ENCODE data around the gene RPA3.

RPA3 gene

GRCh38 chr7:7654964-7655715, 63.3 kb downstream of the RPA3 start:
- in situ Hi-C loops (cut with MboI; ENCODE audit: low sequenced_read_pairs), result no loop called here

DNA sequence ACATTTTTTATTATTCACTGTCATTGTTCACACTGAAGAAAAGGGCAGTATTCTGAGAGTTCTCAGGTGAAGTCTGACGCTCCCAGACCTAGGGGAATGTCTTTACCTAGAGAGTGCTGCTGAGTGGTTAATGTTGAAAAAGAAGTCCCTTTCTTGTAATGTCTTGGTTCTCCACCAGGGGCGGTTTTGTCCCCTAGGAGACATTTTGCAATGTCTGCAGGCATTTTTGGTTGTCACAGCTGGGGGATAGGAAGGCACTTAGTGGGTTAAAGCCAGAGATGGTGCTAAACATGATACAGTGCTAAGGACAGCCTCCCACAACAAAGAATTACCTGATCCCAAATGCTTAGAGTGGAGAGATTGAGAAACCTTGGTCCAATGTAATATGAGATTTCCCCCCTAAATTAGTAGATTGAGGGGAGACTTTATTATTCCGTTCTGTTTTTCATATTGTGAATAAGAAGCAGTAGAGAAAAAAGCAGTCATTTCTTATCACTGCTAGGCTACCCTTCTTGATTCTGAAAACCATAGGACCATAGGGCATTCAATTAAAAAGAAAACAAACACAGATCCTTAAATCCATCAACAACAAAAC, 64.7 kb downstream of the RPA3 start:
- in situ Hi-C loops (cut with MboI; ENCODE audit: low sequenced_read_pairs), result no loop called here

GRCh38 chr7:7652798-7653540, 65.4 kb downstream of the RPA3 start:
- in situ Hi-C loops (cut with MboI; ENCODE audit: low sequenced_read_pairs), result no loop called here

GRCh38 chr7:7651479-7651878, 66.9 kb downstream of the RPA3 start:
- in situ Hi-C loops (cut with MboI; ENCODE audit: low sequenced_read_pairs), result no loop called here

- in situ Hi-C loops (cut with MboI; ENCODE audit: low sequenced_read_pairs), result no loop called here
These were observed 67.7 kb downstream of the RPA3 start for GRCh38 chr7:7650682-7651206.

- in situ Hi-C loops (cut with MboI; ENCODE audit: low sequenced_read_pairs), result no loop called here
These were observed 70.8 kb downstream of the RPA3 start for GRCh38 chr7:7647495-7648036.

GRCh38 chr7:7642081-7642480, 76.3 kb downstream of the RPA3 start:
- in situ Hi-C loops (cut with MboI; ENCODE audit: low sequenced_read_pairs), result no loop called here

DNA sequence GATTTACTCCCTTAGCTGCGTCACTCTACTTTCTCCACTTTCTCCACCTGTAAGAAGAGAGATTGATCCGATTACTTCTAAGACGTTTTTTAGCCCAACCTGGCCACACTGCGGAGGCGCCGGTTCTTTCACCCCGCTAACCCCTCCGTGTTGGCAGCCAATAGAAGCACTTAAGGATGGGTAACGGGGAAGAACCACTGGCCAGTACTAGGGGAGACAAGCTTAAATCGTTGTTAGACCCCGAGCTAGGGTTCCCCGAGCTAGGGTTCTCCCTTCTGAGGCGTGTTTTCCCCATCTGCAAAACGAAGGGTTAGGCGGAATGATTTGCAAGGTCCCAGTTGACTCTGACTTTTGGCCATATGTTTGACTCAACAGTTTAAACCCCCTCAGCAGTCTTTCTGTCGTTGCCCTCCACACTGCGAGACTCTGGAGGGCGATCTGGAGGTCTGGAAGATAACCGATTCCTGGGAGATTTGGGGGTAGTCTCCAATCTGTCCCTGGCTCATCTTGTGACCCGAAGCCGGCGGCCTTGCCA, 77.2 kb downstream of the RPA3 start:
- in situ Hi-C loops (cut with MboI; ENCODE audit: low sequenced_read_pairs), result no loop called here

DNA sequence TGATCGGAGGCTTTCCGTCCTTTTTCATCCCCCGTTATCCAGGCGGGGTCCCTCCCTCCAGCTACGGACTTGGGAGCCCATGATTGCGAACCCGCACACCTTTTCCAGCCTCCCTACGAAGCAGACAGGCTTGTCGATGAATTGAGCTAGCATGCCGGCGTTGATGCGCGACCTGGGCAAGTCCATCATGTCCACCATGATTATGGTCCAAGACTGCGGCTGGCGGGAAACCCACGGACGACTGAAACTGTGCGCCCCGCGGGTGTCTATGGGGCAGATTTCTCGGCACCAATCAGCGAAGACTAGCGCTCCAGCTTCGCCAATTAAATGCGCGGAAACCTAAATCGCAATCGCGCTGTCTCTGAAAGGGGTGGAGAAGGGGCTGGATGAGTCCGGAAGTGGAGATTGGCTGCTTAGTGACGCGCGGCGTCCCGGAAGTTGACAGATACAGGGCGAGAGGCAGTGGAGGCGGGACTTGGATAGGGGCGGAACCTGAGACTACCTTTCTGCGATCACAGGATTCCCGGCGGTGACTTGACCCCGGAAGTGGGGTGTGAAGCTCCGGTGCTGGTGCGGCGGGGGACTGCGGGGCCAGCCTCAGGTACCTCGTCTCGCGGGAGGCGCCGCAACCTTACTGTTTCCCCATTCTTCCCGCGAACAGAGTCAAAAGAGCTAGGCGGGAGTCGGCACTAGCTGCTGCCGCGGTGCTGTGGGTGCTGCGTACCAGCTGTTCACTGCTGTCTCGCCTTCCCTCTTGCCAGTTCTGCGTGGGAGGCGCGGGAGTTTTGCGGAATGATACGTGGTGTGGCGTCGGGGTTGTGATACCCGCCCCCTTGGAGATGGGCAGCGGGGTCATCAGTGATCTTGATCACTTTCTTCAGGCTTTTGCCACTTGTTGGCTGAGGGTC, 77.9 kb downstream of the RPA3 start, which contains the start of gene UMAD1:
UMAD1 (plus strand) TSS at position 532 of the 908 bp plus-strand sequence. CDS start 32,620 bp downstream, outside the sequence.
- in situ Hi-C loops (cut with MboI; ENCODE audit: low sequenced_read_pairs), result no loop called here

DNA sequence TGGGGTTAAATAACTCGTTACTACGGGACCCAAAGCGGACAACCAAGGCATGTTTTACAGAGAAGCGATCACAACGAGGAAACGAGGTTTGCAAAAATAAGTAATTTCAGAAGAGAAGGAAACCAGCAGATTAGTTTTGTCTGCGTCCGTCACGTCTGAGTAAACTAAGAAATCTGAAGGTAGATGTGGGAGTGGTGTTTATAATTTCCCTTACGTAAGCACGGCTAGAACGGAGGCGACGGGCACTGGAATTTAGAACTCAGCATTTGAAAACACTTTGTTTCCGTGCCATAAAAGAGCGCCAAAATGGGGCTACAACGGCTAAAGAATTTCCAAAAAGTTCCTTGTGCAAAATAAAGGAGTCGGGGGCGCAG, 78.6 kb downstream of the RPA3 start:
- in situ Hi-C loops (cut with MboI; ENCODE audit: low sequenced_read_pairs), result no loop called here

- in situ Hi-C loops (cut with MboI; ENCODE audit: low sequenced_read_pairs), result no loop called here
These were observed 79.0 kb downstream of the RPA3 start for GRCh38 chr7:7639421-7639820.

DNA sequence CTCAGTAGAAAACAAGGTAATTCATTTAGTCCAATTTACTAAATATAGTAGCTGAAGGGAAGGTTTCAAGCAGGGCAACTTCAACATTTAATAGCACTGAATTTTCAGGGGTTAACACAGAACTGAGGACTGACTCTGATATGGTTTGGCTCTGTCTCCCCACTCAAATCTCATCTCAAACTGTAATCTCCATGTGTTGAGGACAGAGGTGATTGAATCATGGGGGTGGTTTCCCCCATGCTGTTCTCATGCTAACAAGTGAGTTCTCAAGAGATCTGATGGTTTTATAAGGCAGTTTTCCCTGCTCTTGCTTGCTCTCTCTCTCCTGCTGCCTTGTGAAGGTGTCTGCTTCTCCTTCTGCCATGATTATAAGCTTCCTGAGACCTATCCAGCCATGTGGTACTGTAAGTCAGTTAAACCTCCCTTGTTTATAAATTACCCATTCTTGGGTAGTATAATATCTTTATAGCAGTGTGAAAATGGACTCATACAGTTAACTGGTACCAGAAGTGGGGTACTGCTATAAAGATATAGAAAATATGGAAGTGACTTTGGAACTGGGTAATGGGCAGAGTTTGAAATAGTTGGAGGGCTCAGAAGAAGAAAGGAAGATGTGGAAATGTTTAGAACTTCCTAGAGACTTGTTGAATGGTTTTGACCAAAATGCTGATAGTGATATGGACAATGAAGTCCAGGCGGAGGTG, 87.6 kb downstream of the RPA3 start:
- in situ Hi-C loops (cut with MboI; ENCODE audit: low sequenced_read_pairs), result no loop called here

DNA sequence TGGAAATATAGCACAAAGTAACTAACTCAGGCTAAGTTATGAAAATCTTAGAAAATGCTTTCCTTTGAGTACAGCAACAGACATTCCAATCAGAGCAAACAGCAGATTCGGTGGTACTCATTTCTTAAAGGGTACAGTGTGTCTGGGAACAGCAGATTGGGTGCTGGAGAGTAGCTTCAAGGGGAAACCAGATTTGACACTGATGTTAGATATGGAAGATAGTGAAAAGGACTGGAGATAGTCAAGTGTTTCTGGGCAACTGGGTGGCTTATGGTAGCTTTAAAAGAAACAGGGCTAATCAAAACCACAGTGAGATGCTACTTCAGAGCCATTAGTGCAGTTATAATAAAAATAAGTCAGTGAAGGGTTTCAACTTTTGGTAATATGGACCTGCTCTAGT, 89.9 kb downstream of the RPA3 start:
- in situ Hi-C loops (cut with MboI; ENCODE audit: low sequenced_read_pairs), result no loop called here

- in situ Hi-C loops (cut with MboI; ENCODE audit: low sequenced_read_pairs), result no loop called here
These were observed 97.7 kb downstream of the RPA3 start for GRCh38 chr7:7620644-7621210.

- in situ Hi-C loops (cut with MboI; ENCODE audit: low sequenced_read_pairs), result no loop called here
These were observed 98.2 kb downstream of the RPA3 start for GRCh38 chr7:7620236-7620635.

DNA sequence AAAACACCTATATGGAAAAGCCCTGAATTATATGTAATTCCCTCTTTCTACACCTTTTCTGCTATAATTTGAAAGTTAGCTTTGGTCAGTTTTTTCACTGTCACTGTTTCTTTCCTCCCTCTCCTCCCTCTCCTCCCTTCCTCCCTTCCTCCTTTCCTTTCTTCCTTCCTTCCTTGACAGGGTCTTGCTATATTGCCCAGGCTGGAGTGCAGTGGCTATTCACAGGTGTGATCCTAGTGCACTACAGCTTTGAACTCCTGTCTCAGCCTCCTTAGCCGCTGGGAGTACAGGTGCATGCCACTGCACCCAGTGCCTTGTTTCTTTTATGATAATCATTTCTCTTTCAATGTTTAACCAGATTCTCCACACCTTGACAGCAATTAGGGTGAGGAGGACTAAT, 100.0 kb downstream of the RPA3 start:
- in situ Hi-C loops (cut with MboI; ENCODE audit: low sequenced_read_pairs), result no loop called here

GRCh38 chr7:7617550-7617949, 100.9 kb downstream of the RPA3 start:
- in situ Hi-C loops (cut with MboI; ENCODE audit: low sequenced_read_pairs), result no loop called here

DNA sequence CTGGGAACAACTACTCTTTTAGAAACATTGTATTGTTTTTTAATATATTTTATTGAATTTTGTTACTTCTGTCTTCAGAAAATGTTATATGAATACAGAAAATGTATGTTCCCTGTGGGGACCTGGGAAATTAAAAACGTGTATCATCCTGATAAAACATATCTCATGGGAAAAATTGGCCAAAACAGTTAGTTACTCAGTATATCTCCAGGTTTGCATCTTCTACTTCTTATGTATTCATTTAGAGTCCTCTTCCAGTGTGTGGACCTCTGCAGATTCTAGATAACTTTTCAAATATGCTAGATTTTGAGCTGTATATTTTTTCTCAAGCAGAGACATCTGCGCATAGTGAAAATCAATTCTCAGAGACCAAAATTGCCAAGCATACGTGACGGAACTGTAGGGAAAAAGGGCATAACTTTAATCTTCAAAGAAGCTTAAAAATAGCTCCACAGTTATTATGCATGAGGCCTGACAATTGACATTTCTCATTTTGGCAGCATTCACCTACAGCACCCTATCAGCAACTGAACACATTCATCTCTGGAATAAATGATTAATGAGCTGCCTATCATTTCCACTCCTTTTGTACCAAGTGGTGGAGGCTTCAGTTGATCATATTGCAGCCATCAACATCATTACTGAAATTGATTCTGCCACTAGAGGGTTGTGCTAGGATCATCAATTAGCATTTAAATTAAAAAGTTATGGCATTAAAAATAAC, 104.2 kb downstream of the RPA3 start:
- in situ Hi-C loops (cut with MboI; ENCODE audit: low sequenced_read_pairs), result no loop called here

GRCh38 chr7:7613210-7613609, 105.2 kb downstream of the RPA3 start:
- in situ Hi-C loops (cut with MboI; ENCODE audit: low sequenced_read_pairs), result no loop called here

All from HL-60/S4 treated with retinoic acid at 250 ng/mL for 4 days and 3 days (cell line).